HFFc6 (cell line): ENCODE data around the gene GVQW3. TPM values are rescaled to one million over a fixed set of nuclear protein-coding genes. Genes with fewer than 3 reads are reported as not detected.
"Not testable (repeated sequence)": the region's sequence is repeated elsewhere in the genome, so short reads cannot be mapped to it uniquely, and the experiment has no call there.

Source experiments
- DNase-seq: peaks from one replicate; pipeline ENCODE4 v3.0.0-alpha.2; 2018
- H3K27ac Mint-ChIP-seq: 2 replicates; pipeline ENCODE4 v1.8.0; 2020; ENCODE audit warnings: mild to moderate bottlenecking, mixed read lengths
- H3K27me3 Mint-ChIP-seq: 2 replicates; pipeline ENCODE4 v1.8.0; 2021; ENCODE audit warnings: mild to moderate bottlenecking, moderate library complexity, mixed read lengths; ENCODE audit not compliant: insufficient read depth
- H3K36me3 Mint-ChIP-seq: 2 replicates; pipeline ENCODE4 v1.8.0; 2021; ENCODE audit warnings: low read depth, mixed read lengths
- H3K4me1 Mint-ChIP-seq: 2 replicates; pipeline ENCODE4 v1.8.0; 2020; ENCODE audit warnings: low read depth, mixed read lengths
- H3K4me3 Mint-ChIP-seq: 2 replicates; pipeline ENCODE4 v1.8.0; 2020; ENCODE audit warnings: mild to moderate bottlenecking, moderate library complexity, mixed read lengths
- H3K9me3 Mint-ChIP-seq: 2 replicates; pipeline ENCODE4 v1.8.0; 2020; ENCODE audit warnings: mild to moderate bottlenecking, mixed read lengths
- CTCF ChIP-seq: fragments of 200-600 bp; sonication (generic); IDR thresholded peaks from 2 replicates; pipeline ENCODE4 v1.5.0; 2021; ENCODE audit warnings: antibody characterized with exemption, mild to moderate bottlenecking
- total RNA-seq, 6 experiments: library from RNA; stranded (reverse); fragmentation: NEBNext Ultra II Directional; extraction: Animal tissue kit (Norgen Biotek cat#: 25700); gene quantifications; 2 replicates in 1 of 6; 3 replicates in 5 of 6; pipeline ENCODE4 v1.2.3, GENCODE V29; 2021

GVQW3 gene
- total RNA-seq, 6 experiments from 2014 or later = 0.31 to 1.6 (median 0.69) TPM

DNA sequence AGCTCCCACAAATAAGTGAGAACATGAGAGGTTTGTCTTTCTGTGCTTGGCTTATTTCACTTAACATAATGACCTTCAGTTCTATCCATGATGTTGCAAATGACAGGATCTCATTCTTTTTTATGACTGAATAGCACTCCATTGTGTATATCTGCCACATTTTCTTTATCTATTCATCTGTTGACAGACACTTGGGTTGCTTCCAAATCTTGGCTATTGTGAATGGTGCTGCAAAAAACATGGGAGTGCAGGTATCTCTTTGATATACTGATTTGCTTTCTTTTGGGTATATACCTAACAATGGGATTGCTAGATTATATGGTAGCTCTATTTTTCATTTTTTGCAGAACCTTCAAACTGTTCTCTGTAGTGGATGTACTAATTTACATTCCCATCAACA lies 13.3 kb downstream of the GVQW3 start:
- Mint-ChIP-seq H3K9me3 (no peaks in the 10 kb centered on the region), H3K4me3 (no peak overlapping the region), H3K36me3 (no peaks in the 10 kb centered on the region), H3K27me3 (peaks cover 12% of the 10 kb centered on the region), H3K4me1 (no peaks in the 10 kb centered on the region), H3K27ac (no peak overlapping the region)
- no peak for TF ChIP-seq CTCF
- DNase-seq = no peak

DNA sequence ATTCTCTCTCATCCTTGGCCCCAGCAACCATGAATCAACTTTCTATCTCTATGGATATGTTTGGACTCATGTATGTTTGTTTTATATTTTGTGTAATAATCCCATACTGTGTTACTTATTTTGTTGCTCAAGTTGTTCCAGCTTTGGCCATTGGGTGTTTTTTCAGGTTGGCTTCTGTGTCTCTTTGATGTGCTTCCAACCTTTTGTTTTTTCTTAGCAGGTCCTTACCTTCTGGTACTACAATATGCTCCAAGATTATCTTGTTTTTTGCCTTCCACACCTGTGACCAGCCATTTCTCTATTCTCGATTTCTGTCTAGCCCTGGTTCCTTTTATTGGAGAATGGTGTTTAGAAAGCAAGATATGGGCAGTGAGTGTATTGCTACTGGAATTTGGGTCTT lies 14.2 kb downstream of the GVQW3 start:
- no peak overlapping the region for H3K4me3 Mint-ChIP-seq
- no peak overlapping the region for H3K27ac Mint-ChIP-seq
- H3K36me3 Mint-ChIP-seq = no peaks in the 10 kb centered on the region
- peaks cover 12% of the 10 kb centered on the region for H3K27me3 Mint-ChIP-seq
- no peak for DNase-seq
- H3K4me1 Mint-ChIP-seq = no peaks in the 10 kb centered on the region
- H3K9me3 Mint-ChIP-seq = no peaks in the 10 kb centered on the region
- TF ChIP-seq CTCF = no peak

GRCh38 chr11:76397383-76397782 lies 16.3 kb downstream of the GVQW3 start:
- no peak for TF ChIP-seq CTCF
- Mint-ChIP-seq H3K4me3 (no peak overlapping the region), H3K36me3 (no peaks in the 10 kb centered on the region), H3K27me3 (peaks cover 12% of the 10 kb centered on the region; the same call in 1 of the 2 replicates), H3K27ac (no peak overlapping the region), H3K9me3 (no peaks in the 10 kb centered on the region), H3K4me1 (no peaks in the 10 kb centered on the region)
- DNase-seq = no peak

DNA sequence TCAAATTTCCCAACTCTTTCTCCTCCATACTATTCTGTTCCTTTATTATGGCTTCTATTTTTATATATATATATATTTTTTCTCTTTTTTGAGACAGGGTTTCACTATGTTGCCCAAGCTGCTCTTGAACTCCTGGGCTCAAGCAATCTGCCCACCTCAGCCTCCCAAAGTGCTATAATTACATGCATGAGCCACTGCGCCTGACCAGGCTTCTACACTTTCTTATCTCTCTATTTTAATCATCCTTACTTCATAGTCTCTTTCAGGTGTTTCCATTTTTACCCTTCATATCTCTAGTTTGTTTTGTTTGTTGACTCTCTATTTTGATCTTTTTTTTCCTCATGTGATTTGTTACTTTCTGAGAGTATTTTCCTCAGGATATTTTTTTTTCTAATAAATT lies 19.8 kb downstream of the GVQW3 start:
- no peak for DNase-seq
- Mint-ChIP-seq H3K9me3 (no peaks in the 10 kb centered on the region), H3K27me3 (peaks cover 12% of the 10 kb centered on the region; the same call in 1 of the 2 replicates), H3K4me1 (no peaks in the 10 kb centered on the region), H3K27ac (no peak overlapping the region), H3K36me3 (no peaks in the 10 kb centered on the region), H3K4me3 (no peak overlapping the region)
- TF ChIP-seq CTCF = no peak

DNA sequence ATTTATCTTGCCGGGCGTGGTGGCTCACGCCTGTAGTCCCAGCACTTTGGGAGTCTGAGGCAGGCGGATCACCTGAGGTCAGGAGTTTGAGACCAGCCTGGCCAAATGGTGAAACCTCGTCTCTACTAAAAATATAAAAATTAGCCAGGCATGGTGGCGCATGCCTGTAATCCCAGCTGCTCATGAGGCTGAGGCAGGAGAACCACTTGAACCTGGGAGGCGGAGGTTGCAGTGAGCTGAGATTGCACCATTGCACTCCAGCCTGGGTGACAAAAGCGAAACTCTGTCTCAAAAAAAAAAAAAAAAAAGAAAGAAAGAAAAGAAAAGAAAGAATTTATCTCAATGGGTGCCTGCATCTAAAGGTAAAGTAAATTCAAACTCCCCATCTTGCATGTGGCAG lies 20.4 kb downstream of the GVQW3 start:
- DNase-seq, H3K4me1 Mint-ChIP-seq, H3K9me3 Mint-ChIP-seq, H3K36me3 Mint-ChIP-seq, H3K27ac Mint-ChIP-seq, H3K4me3 Mint-ChIP-seq: not testable (repeated sequence)
- H3K27me3 Mint-ChIP-seq = peaks cover 14% of the 10 kb centered on the region

DNA sequence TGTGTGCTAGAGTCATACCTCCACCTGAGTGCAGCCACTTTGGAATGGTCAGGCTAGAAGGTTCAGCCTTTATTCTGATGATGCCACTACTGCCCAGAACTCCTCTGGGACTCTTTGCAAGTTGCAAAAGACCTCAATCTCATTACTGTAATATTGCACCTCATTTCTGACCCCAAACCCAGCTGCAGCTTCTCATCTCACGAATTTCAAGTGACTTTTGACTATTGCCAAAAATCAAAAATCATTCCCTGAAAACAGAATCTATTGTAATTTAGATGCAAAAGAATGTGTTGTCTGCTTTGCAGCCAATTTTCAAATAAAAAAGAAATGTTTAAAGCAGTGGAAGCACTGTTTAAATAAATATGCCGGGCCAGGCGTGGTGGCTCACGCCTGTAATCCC lies 25.2 kb downstream of the GVQW3 start:
- no peak for DNase-seq
- no peak overlapping the region for H3K4me3 Mint-ChIP-seq
- H3K36me3 Mint-ChIP-seq = no peaks in the 10 kb centered on the region
- H3K27me3 Mint-ChIP-seq = peaks cover 27% of the 10 kb centered on the region
- no peaks in the 10 kb centered on the region for H3K4me1 Mint-ChIP-seq
- H3K9me3 Mint-ChIP-seq = no peaks in the 10 kb centered on the region
- no peak overlapping the region for H3K27ac Mint-ChIP-seq
- TF ChIP-seq CTCF = no peak
